H54 (cell line): Measurements from ENCODE around the gene EPOP.

Experiments
- DNase-seq: peaks from one replicate; pipeline ENCODE4 v3.0.0; 2011; ENCODE audit warnings: low spot score, mixed read lengths; ENCODE audit not compliant: insufficient read length
- FAIRE-seq: peaks from 3 replicates; lab custom pipeline; 2011; peaks lifted over from hg19 to GRCh38; lab: Jason Lieb, UNC
- POLR2A ChIP-seq: IDR thresholded peaks from 2 replicates; pipeline ENCODE4 v1.6.1; 2011; ENCODE audit warnings: low read depth, mild to moderate bottlenecking, low read length

The EPOP gene

GRCh38 chr17:38702166-38702915, 27.6 kb upstream of the EPOP start:
- FAIRE-seq, result no peak
- TF ChIP-seq POLR2A, result peak; percentile 90
- DNase-seq, result peak; percentile 91

- no peak for TF ChIP-seq POLR2A
- FAIRE-seq (no peak), DNase-seq (peak; percentile 71)
Measured at GRCh38 chr17:38701504-38702165, 26.9 kb upstream of the EPOP start.

- no peak for FAIRE-seq
Measured at GRCh38 chr17:38698760-38699159, 24.0 kb upstream of the EPOP start.

GRCh38 chr17:38697061-38697820, 22.5 kb upstream of the EPOP start:
- TF ChIP-seq POLR2A, result no peak
- no peak for FAIRE-seq

More at GRCh38 chr17:38698760-38699159, 24.0 kb upstream of the EPOP start:
- no peak for TF ChIP-seq POLR2A
- no peak for DNase-seq

GRCh38 chr17:38693700-38694329, 19.1 kb upstream of the EPOP start:
- FAIRE-seq (no peak), DNase-seq (no peak)
- no peak for TF ChIP-seq POLR2A

More at GRCh38 chr17:38697061-38697820, 22.5 kb upstream of the EPOP start:
- no peak for DNase-seq

- no peak for TF ChIP-seq POLR2A
- FAIRE-seq, result no peak
Measured at GRCh38 chr17:38691154-38691553, 16.4 kb upstream of the EPOP start.

GRCh38 chr17:38690386-38690785, 15.6 kb upstream of the EPOP start:
- TF ChIP-seq POLR2A, result no peak
- FAIRE-seq (no peak), DNase-seq (no peak)

More at GRCh38 chr17:38691154-38691553, 16.4 kb upstream of the EPOP start:
- no peak for DNase-seq

GRCh38 chr17:38687286-38687685, 12.5 kb upstream of the EPOP start:
- FAIRE-seq (no peak), DNase-seq (no peak)

GRCh38 chr17:38685491-38685890, 10.7 kb upstream of the EPOP start:
- DNase-seq, result no peak
- no peak for TF ChIP-seq POLR2A
- no peak for FAIRE-seq

More at GRCh38 chr17:38687286-38687685, 12.5 kb upstream of the EPOP start:
- TF ChIP-seq POLR2A, result no peak

GRCh38 chr17:38681096-38681495, 6.3 kb upstream of the EPOP start:
- no peak for DNase-seq
- FAIRE-seq, result no peak
- no peak for TF ChIP-seq POLR2A

GRCh38 chr17:38677819-38678218, 3.1 kb upstream of the EPOP start:
- DNase-seq (no peak), FAIRE-seq (no peak)
- TF ChIP-seq POLR2A, result no peak

GRCh38 chr17:38676706-38677504, 2.1 kb upstream of the EPOP start:
- FAIRE-seq (no peak), DNase-seq (peak; percentile 89)
- no peak for TF ChIP-seq POLR2A
